ENCODE results near the gene PPM1H. TPM values are rescaled to one million over a fixed set of nuclear protein-coding genes. Genes with fewer than 3 reads are reported as not detected.

Gene PPM1H
- total RNA-seq, 4 donors from 2014 or later, result 1.5 to 2.7 (median 2.3) TPM

DNA sequence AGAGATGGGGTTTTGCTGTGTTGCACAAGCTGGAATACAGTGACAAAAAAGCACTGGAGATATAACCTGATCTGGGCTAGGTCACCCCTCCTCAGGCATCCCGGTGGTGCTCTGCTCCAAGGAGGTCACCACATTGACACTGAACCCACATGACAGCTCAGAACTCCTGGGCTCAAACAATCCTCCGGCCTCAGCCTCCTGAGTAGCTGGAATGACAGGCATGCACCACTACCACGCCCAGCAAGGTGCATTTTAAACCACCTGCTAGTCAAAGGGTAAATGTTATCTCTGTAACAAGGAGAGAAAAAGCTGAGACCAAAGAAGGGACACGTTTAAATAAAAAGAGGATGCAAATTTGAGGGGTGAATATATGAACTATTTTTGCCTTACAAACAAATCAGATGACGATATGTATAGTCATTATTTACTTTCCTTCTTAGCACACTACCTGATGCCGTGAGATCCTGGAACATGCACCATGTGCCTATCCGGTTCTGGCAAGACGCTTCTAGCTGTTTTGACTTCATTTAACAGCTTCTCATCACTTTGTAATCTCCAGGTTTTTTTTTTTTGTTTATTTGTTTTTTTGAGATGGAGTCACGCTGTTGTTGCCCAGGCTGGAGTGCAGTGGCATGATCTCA is 135.1 kb downstream of the PPM1H start:
- TF ChIP-seq, protein P1, sequence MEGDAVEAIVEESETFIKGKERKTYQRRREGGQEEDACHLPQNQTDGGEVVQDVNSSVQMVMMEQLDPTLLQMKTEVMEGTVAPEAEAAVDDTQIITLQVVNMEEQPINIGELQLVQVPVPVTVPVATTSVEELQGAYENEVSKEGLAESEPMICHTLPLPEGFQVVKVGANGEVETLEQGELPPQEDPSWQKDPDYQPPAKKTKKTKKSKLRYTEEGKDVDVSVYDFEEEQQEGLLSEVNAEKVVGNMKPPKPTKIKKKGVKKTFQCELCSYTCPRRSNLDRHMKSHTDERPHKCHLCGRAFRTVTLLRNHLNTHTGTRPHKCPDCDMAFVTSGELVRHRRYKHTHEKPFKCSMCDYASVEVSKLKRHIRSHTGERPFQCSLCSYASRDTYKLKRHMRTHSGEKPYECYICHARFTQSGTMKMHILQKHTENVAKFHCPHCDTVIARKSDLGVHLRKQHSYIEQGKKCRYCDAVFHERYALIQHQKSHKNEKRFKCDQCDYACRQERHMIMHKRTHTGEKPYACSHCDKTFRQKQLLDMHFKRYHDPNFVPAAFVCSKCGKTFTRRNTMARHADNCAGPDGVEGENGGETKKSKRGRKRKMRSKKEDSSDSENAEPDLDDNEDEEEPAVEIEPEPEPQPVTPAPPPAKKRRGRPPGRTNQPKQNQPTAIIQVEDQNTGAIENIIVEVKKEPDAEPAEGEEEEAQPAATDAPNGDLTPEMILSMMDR (IDR thresholded peaks at IDR 0.05; ENCODE audit: low read depth), result no peak

GRCh38 chr12:62799126-62799736 is 135.7 kb downstream of the PPM1H start:
- TF ChIP-seq, protein P1 (IDR thresholded peaks at IDR 0.05; ENCODE audit: low read depth), result no peak

- TF ChIP-seq, protein P1 (IDR thresholded peaks at IDR 0.05; ENCODE audit: low read depth), result no peak
Observed at GRCh38 chr12:62794218-62794583, 140.7 kb downstream of the PPM1H start.

DNA sequence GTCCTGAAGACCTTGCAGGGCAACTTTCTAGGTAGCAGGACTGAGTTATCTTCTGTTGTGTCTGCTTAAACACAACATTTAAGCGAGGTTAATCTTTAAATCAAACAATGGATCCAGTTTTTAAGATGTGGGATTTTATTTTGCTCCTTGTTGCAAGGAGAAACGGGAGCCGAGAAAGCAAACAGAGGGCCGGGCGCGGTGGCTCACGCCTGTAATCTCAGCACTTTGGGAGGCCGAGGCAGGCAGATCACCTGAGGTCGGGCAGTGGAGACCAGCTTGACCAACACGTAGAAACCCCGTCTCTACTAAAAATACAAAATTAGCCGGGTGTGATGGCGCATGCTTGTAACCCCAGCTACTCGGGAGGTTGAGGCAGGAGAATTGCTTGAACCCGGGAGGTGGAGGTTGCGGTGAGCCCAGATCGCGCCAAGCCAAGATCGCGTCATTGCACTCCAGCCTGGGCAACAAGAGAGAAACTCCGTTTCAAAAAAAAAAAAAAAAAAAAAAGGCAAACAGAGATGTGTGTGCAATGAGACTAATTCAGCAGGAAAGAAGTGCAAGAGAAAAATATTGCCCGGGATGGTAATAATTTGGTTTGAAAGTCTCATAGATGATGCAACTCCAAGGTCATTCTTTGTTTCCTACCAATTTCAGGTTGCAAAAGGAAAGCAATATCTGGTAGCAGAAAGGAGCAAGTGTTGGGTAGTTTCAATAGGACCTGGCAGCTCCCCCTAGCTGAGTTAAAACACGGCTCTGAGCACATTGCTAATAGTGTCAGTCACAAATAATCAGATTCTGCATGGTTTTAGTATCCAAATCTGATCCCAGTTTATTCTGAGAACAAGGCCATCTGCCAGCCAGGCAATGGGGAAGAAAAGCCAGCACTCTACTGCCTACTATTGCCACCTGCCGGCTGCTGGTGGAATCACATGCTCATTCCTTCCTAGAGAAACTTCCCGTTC is 141.4 kb downstream of the PPM1H start:
- TF ChIP-seq, protein P1 (IDR thresholded peaks at IDR 0.05; ENCODE audit: low read depth), result no peak

DNA sequence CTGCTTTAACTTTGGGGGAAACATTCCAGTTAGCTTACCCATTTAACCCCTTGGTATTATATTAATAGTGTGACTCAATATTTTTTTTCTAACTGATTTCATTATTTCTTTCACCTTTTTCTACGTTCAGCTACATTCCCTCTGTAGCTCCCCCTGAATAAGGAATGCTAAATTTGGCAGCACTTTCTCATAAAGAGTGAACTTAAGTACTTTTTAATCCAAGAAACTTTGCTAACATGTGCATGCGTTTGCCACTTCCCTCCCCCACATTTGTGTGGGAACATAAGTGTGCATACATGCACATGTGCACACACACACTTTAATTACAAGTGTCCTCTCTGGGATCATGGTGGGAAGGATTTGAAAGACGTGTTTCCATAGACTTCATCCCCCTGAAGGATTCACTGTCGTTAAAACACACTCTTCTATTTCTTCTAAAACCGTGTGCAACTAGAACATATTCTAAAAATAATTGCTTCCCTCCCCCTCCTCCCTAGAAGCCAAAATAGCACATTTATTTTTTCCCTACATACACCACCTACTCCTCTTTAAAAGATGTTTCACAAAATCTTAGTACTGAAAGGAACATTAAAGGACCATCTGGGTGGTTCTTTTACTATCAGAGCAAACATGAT is 142.6 kb downstream of the PPM1H start:
- TF ChIP-seq, protein P1 (IDR thresholded peaks at IDR 0.05; ENCODE audit: low read depth), result no peak

GRCh38 chr12:62789851-62790250 is 145.1 kb downstream of the PPM1H start:
- TF ChIP-seq, protein P1 (IDR thresholded peaks at IDR 0.05; ENCODE audit: low read depth), result no peak

Measured in subcutaneous adipose tissue (tissue), 4 donors.